HL-60 (cell line): Measurements from ENCODE around the gene SPATA32.
A peak's percentile ranks its signal among the peaks of the same experiment; 100 is the strongest.

ENCODE experiments used
- DNase-seq, 2 experiments: peaks; one replicate each; pipeline ENCODE4 v3.0.0-alpha.2; 2010 to 2020; ENCODE audit warnings: low read depth in 1 of 2, low spot score in 1 of 2
- H3K27ac ChIP-seq: fragments of 250-450 bp; sonication (Bioruptor Pico); replicated peaks from 2 replicates; pipeline ENCODE4 v1.5.1; 2020; ENCODE audit warnings: mild to moderate bottlenecking, moderate library complexity
- H3K27me3 ChIP-seq: fragments of 250-450 bp; sonication (Bioruptor Pico); 2 replicates; pipeline ENCODE4 v1.5.1; 2021; ENCODE audit warnings: mild to moderate bottlenecking, moderate library complexity; ENCODE audit not compliant: insufficient read depth, poor library complexity, severe bottlenecking
- H3K4me3 ChIP-seq: replicated peaks from 2 replicates; pipeline ENCODE4 v1.5.1; 2011; ENCODE audit warnings: mild to moderate bottlenecking, control low read depth, low read length; ENCODE audit not compliant: insufficient read depth
- GABPA ChIP-seq: IDR thresholded peaks from 2 replicates; pipeline ENCODE4 v1.6.1; 2012; ENCODE audit warnings: low read depth
- POLR2AphosphoS5 ChIP-seq: IDR thresholded peaks from 2 replicates; pipeline ENCODE4 v1.6.1; 2012; ENCODE audit warnings: low read depth
- REST ChIP-seq: IDR thresholded peaks from 2 replicates; pipeline ENCODE4 v1.6.1; 2012; ENCODE audit warnings: low read depth; ENCODE audit not compliant: insufficient replicate concordance
- SPI1 ChIP-seq: IDR thresholded peaks from 2 replicates; pipeline ENCODE4 v1.6.1; 2012; ENCODE audit warnings: low read depth, mild to moderate bottlenecking, borderline replicate concordance
- TF ChIP-seq, protein P1 (sequence below): IDR thresholded peaks from one replicate; pipeline ENCODE4 v1.5.1; 2011; ENCODE audit warnings: low read length, control low read depth, inconsistent platforms; ENCODE audit not compliant: insufficient read depth

The SPATA32 gene

DNA sequence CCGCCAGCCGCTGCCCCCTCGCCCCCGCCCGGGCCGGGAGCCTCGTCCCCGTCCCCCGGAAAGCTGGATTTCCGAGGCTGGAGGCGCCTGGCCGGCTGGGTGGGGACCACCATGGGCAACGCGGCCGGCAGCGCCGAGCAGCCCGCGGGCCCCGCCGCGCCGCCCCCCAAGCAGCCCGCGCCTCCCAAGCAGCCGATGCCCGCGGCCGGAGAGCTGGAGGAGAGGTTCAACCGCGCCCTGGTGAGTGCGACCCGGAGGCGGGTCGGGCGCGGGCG lies 39.9 kb downstream of the SPATA32 start:
- no peak overlapping the region for H3K27ac ChIP-seq
- no peak for DNase-seq
- H3K27me3 ChIP-seq: no peaks in the 10 kb centered on the region
- H3K4me3 ChIP-seq: peak overlapping the region; percentile 80
- no peak for TF ChIP-seq GABPA
- TF ChIP-seq, protein P1, sequence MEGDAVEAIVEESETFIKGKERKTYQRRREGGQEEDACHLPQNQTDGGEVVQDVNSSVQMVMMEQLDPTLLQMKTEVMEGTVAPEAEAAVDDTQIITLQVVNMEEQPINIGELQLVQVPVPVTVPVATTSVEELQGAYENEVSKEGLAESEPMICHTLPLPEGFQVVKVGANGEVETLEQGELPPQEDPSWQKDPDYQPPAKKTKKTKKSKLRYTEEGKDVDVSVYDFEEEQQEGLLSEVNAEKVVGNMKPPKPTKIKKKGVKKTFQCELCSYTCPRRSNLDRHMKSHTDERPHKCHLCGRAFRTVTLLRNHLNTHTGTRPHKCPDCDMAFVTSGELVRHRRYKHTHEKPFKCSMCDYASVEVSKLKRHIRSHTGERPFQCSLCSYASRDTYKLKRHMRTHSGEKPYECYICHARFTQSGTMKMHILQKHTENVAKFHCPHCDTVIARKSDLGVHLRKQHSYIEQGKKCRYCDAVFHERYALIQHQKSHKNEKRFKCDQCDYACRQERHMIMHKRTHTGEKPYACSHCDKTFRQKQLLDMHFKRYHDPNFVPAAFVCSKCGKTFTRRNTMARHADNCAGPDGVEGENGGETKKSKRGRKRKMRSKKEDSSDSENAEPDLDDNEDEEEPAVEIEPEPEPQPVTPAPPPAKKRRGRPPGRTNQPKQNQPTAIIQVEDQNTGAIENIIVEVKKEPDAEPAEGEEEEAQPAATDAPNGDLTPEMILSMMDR: no peak
- TF ChIP-seq REST: no peak
- no peak for TF ChIP-seq POLR2AphosphoS5
- TF ChIP-seq SPI1: no peak

DNA sequence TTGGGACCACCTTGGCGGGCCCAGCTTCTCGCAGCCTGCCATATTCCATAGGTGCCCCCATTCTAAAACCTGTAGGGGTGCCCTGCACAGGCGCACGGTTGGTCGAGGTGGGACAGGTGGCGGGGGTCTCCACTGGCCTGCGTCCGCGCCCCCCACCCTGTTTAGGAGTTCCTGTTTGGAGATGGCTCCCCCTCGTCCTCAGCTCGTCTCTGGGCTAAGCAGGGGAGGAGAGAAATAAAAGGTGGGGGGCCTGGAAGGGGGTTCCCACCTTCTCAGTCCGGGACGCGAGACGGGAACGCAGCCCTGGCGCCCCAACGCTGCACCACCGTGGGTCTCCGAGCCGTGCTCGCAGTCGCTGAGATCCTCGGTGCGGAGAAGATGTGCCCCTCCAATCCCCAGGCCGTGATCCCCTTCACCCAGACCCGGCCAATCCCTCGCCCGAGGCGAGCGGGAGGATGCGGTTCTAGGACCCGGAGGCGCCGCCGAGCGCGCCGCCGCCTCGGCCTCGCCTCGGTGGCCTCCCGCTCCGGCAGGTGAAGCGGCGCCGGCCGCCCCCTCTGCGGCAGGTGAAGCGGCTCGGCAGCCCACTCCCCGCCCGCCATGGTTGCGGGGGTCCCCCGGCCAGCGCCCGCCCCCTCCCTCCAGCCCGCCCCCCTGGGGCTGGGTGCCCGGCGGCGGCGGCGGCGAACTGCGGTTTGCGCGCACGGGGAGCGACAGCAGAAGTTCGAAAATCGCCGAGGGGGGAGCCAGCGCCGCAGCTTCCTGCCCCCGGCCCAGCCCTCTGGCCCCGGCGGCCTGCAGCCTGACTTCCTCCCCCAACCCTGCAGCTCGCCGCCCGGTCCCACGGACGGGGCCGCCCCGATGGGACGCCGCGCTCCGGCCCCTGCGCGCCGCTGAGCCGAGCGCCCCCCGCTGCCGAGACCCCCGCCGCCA lies 40.5 kb downstream of the SPATA32 start, which contains the start of gene FMNL1:
FMNL1 (plus strand) TSS at position 805 of the 933 bp plus-strand sequence. CDS start 240 bp downstream, outside the sequence.
- peak in 1 of 2 experiments; percentile 82 for DNase-seq
- H3K27ac ChIP-seq: peak within 1 kb of the TSS; percentile 81
- no peaks in the 10 kb centered on the region for H3K27me3 ChIP-seq
- TF ChIP-seq POLR2AphosphoS5 (peak; percentile 61; the same call in 1 of the 2 replicates), SPI1 (peak; percentile 73), GABPA (no peak)
- TF ChIP-seq, protein P1: no peak
- peak within 1 kb of the TSS; percentile 80 for H3K4me3 ChIP-seq

GRCh38 chr17:45220079-45220478 lies 41.8 kb downstream of the SPATA32 start:
- Histone ChIP-seq H3K27ac (no peak overlapping the region), H3K27me3 (no peaks in the 10 kb centered on the region), H3K4me3 (no peak overlapping the region)
- no peak for DNase-seq
- TF ChIP-seq POLR2AphosphoS5 (no peak), SPI1 (no peak), GABPA (no peak), REST (no peak)
- TF ChIP-seq, protein P1: no peak
